Keratinocyte (primary cell): ENCODE measurements around the gene FAM20C. TPM values are rescaled to one million over a fixed set of nuclear protein-coding genes. Genes with fewer than 3 reads are reported as not detected.

Source experiments
- DNase-seq: peaks from one replicate; pipeline ENCODE4 v3.0.0-alpha.2; 2011; ENCODE audit warnings: low read depth, missing footprints, low spot score
- FAIRE-seq: peaks from 2 replicates; lab custom pipeline; 2011; peaks lifted over from hg19 to GRCh38; lab: Jason Lieb, UNC
- H2AFZ ChIP-seq: 2 replicates; pipeline ENCODE4 v1.6.0; 2012; ENCODE audit warnings: low read length, control low read depth, inconsistent platforms; ENCODE audit not compliant: control insufficient read depth
- H3K27ac ChIP-seq: 2 replicates; pipeline ENCODE4 v1.5.1; 2011; ENCODE audit warnings: low read length; ENCODE audit not compliant: control insufficient read depth, insufficient read depth
- H3K27me3 ChIP-seq: 3 replicates; pipeline ENCODE4 v1.6.0; 2011; ENCODE audit warnings: low read length; ENCODE audit not compliant: control insufficient read depth, insufficient read depth; ENCODE audit errors: extremely low read depth
- H3K36me3 ChIP-seq, 2 experiments: 2 replicates in 1 of 2; 3 replicates in 1 of 2; pipeline ENCODE4 v1.5.1; 2011; ENCODE audit warnings: low read length in 2 of 2, mild to moderate bottlenecking in 1 of 2; ENCODE audit not compliant: control insufficient read depth in 2 of 2, insufficient read depth in 2 of 2; ENCODE audit errors: extremely low read depth in 1 of 2
- H3K4me1 ChIP-seq: 3 replicates; pipeline ENCODE4 v1.5.1; 2011; ENCODE audit warnings: low read length; ENCODE audit not compliant: control insufficient read depth, insufficient read depth; ENCODE audit errors: extremely low read depth
- H3K4me2 ChIP-seq: 3 replicates; pipeline ENCODE4 v1.6.0; 2011; ENCODE audit warnings: low read depth, low read length; ENCODE audit not compliant: control insufficient read depth, insufficient read depth; ENCODE audit errors: extremely low read depth
- H3K4me3 ChIP-seq, 3 experiments: fragments of 200-600 bp in 1 of 3; sonication (generic) in 1 of 3; 2 replicates in 2 of 3; 3 replicates in 1 of 3; pipeline ENCODE4 v1.5.1; 2011 to 2016; ENCODE audit warnings: low read length in 3 of 3, mild to moderate bottlenecking in 3 of 3, control low read depth in 2 of 3, inconsistent platforms in 1 of 3, low read depth in 1 of 3, mixed read lengths in 1 of 3, mixed run types in 1 of 3, moderate library complexity in 1 of 3; ENCODE audit not compliant: control insufficient read depth in 2 of 3, insufficient read depth in 2 of 3; ENCODE audit errors: extremely low read depth in 1 of 3
- H3K79me2 ChIP-seq: 2 replicates; pipeline ENCODE4 v1.6.0; 2012; ENCODE audit warnings: low read length; ENCODE audit not compliant: control insufficient read depth, insufficient read depth
- H3K9ac ChIP-seq: 3 replicates; pipeline ENCODE4 v1.6.0; 2011; ENCODE audit warnings: low read length; ENCODE audit not compliant: control insufficient read depth, insufficient read depth; ENCODE audit errors: extremely low read depth
- H3K9me1 ChIP-seq: 3 replicates; pipeline ENCODE4 v1.6.0; 2011; ENCODE audit warnings: low read length; ENCODE audit not compliant: control insufficient read depth, insufficient read depth; ENCODE audit errors: extremely low read depth
- H3K9me3 ChIP-seq: 2 replicates; pipeline ENCODE4 v1.5.1; 2012; ENCODE audit warnings: low read depth, low read length; ENCODE audit not compliant: control insufficient read depth
- H4K20me1 ChIP-seq: 3 replicates; pipeline ENCODE4 v1.6.0; 2011; ENCODE audit warnings: low read length; ENCODE audit not compliant: control insufficient read depth, insufficient read depth; ENCODE audit errors: extremely low read depth
- EZH2 ChIP-seq: IDR thresholded peaks from one replicate; pipeline ENCODE4 v1.6.1; 2012; ENCODE audit warnings: inconsistent platforms, mild to moderate bottlenecking, low read length, moderate library complexity
- dilution Hi-C: fragments of 300-500 bp; cut with MboI; formaldehyde crosslinking; loops from one replicate; pipeline ENCODE4 v1.7.0; 2020; ENCODE audit warnings: low sequenced_read_pairs; ENCODE audit not compliant: extremely low pct_ligation_motif_present
- polyA plus RNA-seq, 5 experiments: library from polyadenylated mRNA; depleted of rRNA in 3 of 5; stranded (reverse) in 3 of 5; stranded (forward) in 1 of 5; unstranded in 1 of 5; fragments of >200 nt; gene quantifications; 1 replicate in 1 of 5; 2 replicates in 3 of 5; 3 replicates in 1 of 5; pipeline versions ENCODE4 v1.2.1 to v1.2.3, GENCODE V29; 2011 to 2012; ENCODE audit warnings: missing spikeins in 2 of 5, low read depth in 1 of 5, low replicate concordance in 1 of 5
- TF ChIP-seq, protein P1 (sequence below), 3 experiments: IDR thresholded peaks in 1 of 3; conservative IDR thresholded peaks in 1 of 3; optimal IDR thresholded peaks in 1 of 3; 2 replicates in 2 of 3; 3 replicates in 1 of 3; pipeline versions ENCODE3 to v1.5.1; 2011; ENCODE audit warnings: low read length in 3 of 3, mild to moderate bottlenecking in 3 of 3, moderate library complexity in 2 of 3, control low read depth in 1 of 3, inconsistent platforms in 1 of 3; ENCODE audit not compliant: insufficient read depth in 2 of 3; ENCODE audit errors: extremely low read depth in 1 of 3

Gene FAM20C
- polyA plus RNA-seq, 1 donor (not counting 4 experiments of a cell fraction or from before 2014, with no cell fraction given) = 3.8 TPM

DNA sequence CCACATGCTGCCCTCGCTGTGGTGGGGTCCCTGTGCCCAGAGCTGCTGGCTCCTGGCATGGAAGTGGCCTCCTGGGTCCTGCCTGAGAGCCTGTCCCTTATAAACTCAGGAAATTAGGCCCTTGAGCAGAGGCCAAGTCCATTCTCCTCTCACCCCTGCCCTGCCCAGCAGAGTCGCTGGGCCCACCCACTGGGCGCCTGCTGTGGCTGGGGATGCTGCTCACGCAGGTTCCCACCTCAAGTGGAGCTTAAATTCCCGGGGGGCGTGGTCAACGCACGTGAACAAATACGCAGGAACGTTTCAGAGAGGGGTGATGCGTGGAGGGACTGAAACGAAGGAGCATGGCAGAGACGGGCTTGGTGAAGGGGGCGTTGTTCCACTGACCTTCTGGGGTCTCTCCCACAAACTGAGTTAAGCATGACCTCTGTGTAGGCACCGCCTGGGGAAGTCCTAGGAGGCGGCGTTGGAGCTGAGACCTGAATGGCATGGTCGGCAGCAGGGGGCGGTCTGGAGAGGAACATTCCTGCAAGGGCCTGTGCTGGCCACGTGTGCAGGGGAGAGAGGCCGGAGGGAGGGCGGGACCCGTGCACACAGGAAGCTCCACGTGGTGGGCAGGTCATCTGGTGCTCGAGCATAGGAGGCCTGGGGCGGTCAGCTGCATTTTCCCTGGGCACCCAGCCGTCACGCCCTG is 27.9 kb downstream of the FAM20C start:
- no peak overlapping the region for H3K4me3 ChIP-seq
- H3K27ac ChIP-seq = no peak overlapping the region
- no peak overlapping the region for H3K4me2 ChIP-seq
- no peaks in the 10 kb centered on the region for H3K79me2 ChIP-seq
- H3K9ac ChIP-seq = no peak overlapping the region
- no peaks in the 10 kb centered on the region for H4K20me1 ChIP-seq
- TF ChIP-seq EZH2 = no peak
- TF ChIP-seq, protein P1, sequence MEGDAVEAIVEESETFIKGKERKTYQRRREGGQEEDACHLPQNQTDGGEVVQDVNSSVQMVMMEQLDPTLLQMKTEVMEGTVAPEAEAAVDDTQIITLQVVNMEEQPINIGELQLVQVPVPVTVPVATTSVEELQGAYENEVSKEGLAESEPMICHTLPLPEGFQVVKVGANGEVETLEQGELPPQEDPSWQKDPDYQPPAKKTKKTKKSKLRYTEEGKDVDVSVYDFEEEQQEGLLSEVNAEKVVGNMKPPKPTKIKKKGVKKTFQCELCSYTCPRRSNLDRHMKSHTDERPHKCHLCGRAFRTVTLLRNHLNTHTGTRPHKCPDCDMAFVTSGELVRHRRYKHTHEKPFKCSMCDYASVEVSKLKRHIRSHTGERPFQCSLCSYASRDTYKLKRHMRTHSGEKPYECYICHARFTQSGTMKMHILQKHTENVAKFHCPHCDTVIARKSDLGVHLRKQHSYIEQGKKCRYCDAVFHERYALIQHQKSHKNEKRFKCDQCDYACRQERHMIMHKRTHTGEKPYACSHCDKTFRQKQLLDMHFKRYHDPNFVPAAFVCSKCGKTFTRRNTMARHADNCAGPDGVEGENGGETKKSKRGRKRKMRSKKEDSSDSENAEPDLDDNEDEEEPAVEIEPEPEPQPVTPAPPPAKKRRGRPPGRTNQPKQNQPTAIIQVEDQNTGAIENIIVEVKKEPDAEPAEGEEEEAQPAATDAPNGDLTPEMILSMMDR (optimal IDR thresholded peaks at IDR 0.05 in 1 of 3, IDR thresholded peaks at IDR 0.05 in 1 of 3, conservative IDR thresholded peaks at IDR 0.05 in 1 of 3; ENCODE audit: extremely low read depth in 1 of 3, insufficient read depth in 2 of 3, low read length in 3 of 3) = peak in 1 of 3 experiments; percentile 20
- FAIRE-seq (no peak), DNase-seq (no peak)
- no peaks in the 10 kb centered on the region for H3K27me3 ChIP-seq
- H2AFZ ChIP-seq = no peak overlapping the region
- H3K9me3 ChIP-seq = no peaks in the 10 kb centered on the region
- H3K9me1 ChIP-seq = no peaks in the 10 kb centered on the region
- peaks cover 0 to 2% of the 10 kb centered on the region in 2 experiments for H3K36me3 ChIP-seq
- dilution Hi-C loops = no loop called here
- peaks cover 5% of the 10 kb centered on the region for H3K4me1 ChIP-seq

DNA sequence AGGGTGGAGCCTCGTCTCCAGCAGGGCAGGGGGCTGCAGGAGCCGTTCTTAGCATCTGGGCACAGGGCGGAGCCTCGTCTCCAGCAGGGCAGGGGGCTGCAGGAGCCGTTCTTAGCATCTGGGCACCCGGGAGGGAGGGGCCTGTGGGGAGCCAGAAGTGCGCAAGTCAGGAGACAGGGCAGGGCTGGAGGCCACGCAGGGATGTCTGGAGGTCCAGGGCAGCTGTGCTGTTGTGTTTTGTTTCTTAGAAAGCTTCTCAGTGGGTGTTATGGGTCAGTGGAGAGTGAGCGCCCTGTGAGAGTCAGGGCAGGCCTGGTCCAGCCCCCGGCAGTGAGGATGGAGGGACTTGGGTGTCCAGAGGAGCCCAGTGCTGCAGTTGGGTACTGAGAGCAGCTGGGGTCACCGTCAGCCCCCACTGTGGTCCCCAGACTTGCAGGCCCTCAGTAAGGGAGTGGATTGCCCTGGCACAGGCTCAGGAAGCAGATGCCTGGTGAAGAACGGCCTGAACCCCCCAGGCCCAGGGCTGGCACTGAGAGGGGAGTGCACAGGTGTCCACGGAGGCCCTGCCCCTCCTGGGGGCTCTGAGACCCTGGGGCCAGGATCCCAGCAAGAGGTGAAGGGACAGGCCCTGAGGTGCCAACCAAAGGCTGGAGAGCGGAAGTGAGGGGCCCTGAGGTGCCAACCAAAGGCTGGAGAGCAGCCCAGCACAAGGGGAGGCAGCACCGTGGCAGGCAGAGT is 29.8 kb downstream of the FAM20C start:
- DNase-seq (no peak), FAIRE-seq (no peak)
- Histone ChIP-seq H3K4me3 (no peak overlapping the region), H3K9me3 (no peaks in the 10 kb centered on the region), H4K20me1 (no peaks in the 10 kb centered on the region), H3K79me2 (no peaks in the 10 kb centered on the region), H3K9me1 (no peaks in the 10 kb centered on the region), H3K27me3 (no peaks in the 10 kb centered on the region), H3K27ac (no peak overlapping the region), H3K36me3 (no peaks in the 10 kb centered on the region), H3K4me2 (no peak overlapping the region), H3K9ac (no peak overlapping the region), H2AFZ (no peak overlapping the region), H3K4me1 (peaks cover 10% of the 10 kb centered on the region)
- dilution Hi-C loops = no loop called here
- TF ChIP-seq, protein P1 (optimal IDR thresholded peaks at IDR 0.05 in 1 of 3, IDR thresholded peaks at IDR 0.05 in 1 of 3, conservative IDR thresholded peaks at IDR 0.05 in 1 of 3; ENCODE audit: extremely low read depth in 1 of 3, insufficient read depth in 2 of 3, low read length in 3 of 3) = no peak
- no peak for TF ChIP-seq EZH2
